GM12878 (cell line): Measurements from ENCODE around the gene ZNF879. TPM values are rescaled to one million over a fixed set of nuclear protein-coding genes. Genes with fewer than 3 reads are reported as not detected.

Source experiments
- ATAC-seq: fragments of 200-7000 bp; cut with Tn5 transposase; 3 replicates; pipeline ENCODE4 v1.9.1; 2020; ENCODE audit warnings: mild to moderate bottlenecking, moderate library complexity
- BruUV-seq: library from RNA; stranded (reverse); fragments of 400-500 nt; replicated peaks from 2 replicates; lab custom pipeline; 2021; lab: Mats Ljungman, UMichigan
- CTCF ChIA-PET: fragments of 300-600 bp; sonication (Branson Sonifier 250); formaldehyde crosslinking; extraction: SDS; loops from one replicate; lab custom pipeline; 2021; ENCODE audit warnings: inconsistent platforms; lab: Yijun Ruan, JAX
- POLR2A ChIA-PET: fragments of 350-600 bp; formaldehyde crosslinking; extraction: SDS; loops from one replicate; lab custom pipeline; 2021; ENCODE audit warnings: inconsistent platforms; lab: Charles Lee
- RAD21 ChIA-PET: fragments of 300-600 bp; sonication (Branson Sonifier 250); formaldehyde crosslinking; loops from one replicate; lab custom pipeline; 2023; ENCODE audit warnings: antibody characterized with exemption; ENCODE audit not compliant: unreplicated experiment; lab: Charles Lee
- SMC1A ChIA-PET: fragments of 300-600 bp; sonication (Branson Sonifier 250); formaldehyde crosslinking; loops from one replicate; lab custom pipeline; 2023; ENCODE audit not compliant: unreplicated experiment, uncharacterized antibody; lab: Charles Lee
- DNase-seq: peaks from one replicate; pipeline ENCODE4 v3.0.0-alpha.2; 2011; ENCODE audit warnings: low read depth, low spot score
- FAIRE-seq: peaks from 3 replicates; lab custom pipeline; 2011; peaks lifted over from hg19 to GRCh38; lab: Jason Lieb, UNC
- H2AFZ ChIP-seq: 2 replicates; pipeline ENCODE4 v1.6.0; 2011; ENCODE audit warnings: low read depth, low read length, control low read depth; ENCODE audit not compliant: control insufficient read depth
- H3K27ac ChIP-seq: 2 replicates; pipeline ENCODE4 v1.5.1; 2011; ENCODE audit warnings: control low read depth; ENCODE audit not compliant: control insufficient read depth, insufficient read depth
- H3K27me3 ChIP-seq, 2 experiments: replicated peaks in 1 of 2; 2 replicates each; pipeline versions ENCODE4 v1.6.0 to v1.6.1; 2011; ENCODE audit warnings: low read length in 1 of 2; ENCODE audit not compliant: control insufficient read depth in 2 of 2, insufficient read depth in 2 of 2
- H3K36me3 ChIP-seq, 2 experiments: 2 replicates each; pipeline ENCODE4 v1.5.1; 2011; ENCODE audit warnings: low read length in 1 of 2; ENCODE audit not compliant: control insufficient read depth in 2 of 2, insufficient read depth in 2 of 2
- H3K4me1 ChIP-seq: 2 replicates; pipeline ENCODE4 v1.6.1; 2011; ENCODE audit warnings: mild to moderate bottlenecking, low read length, moderate library complexity, mixed read lengths; ENCODE audit not compliant: control insufficient read depth, insufficient read depth
- H3K4me2 ChIP-seq: 2 replicates; pipeline ENCODE4 v1.6.0; 2011; ENCODE audit warnings: control low read depth; ENCODE audit not compliant: control insufficient read depth, insufficient read depth
- H3K4me3 ChIP-seq: fragments of 200-600 bp; sonication (generic); 2 replicates; pipeline ENCODE4 v1.5.1; 2016
- H3K79me2 ChIP-seq: 2 replicates; pipeline ENCODE4 v1.6.0; 2011; ENCODE audit warnings: low read length; ENCODE audit not compliant: control insufficient read depth, insufficient read depth
- H3K9ac ChIP-seq: 2 replicates; pipeline ENCODE4 v1.8.0; 2011; ENCODE audit warnings: low read length, control low read depth, mixed read lengths; ENCODE audit not compliant: control insufficient read depth, insufficient read depth
- H3K9me3 ChIP-seq: replicated peaks from 3 replicates; pipeline ENCODE4 v1.5.1; 2011; ENCODE audit warnings: mild to moderate bottlenecking, low read length; ENCODE audit not compliant: control insufficient read depth, insufficient read depth
- H4K20me1 ChIP-seq: 2 replicates; pipeline ENCODE4 v1.6.0; 2011; ENCODE audit not compliant: control insufficient read depth, insufficient read depth
- CREM ChIP-seq: IDR thresholded peaks from 2 replicates; pipeline ENCODE4 v1.6.1; 2014; ENCODE audit warnings: antibody characterized with exemption, low read depth
- CTCF ChIP-seq, 3 experiments: IDR thresholded peaks in 2 of 3; conservative IDR thresholded peaks in 1 of 3; 2 replicates each; pipeline ENCODE4 v1.5.1; 2011; ENCODE audit warnings: low read depth in 3 of 3, low read length in 3 of 3, mild to moderate bottlenecking in 3 of 3, control low read depth in 2 of 3, moderate library complexity in 2 of 3, inconsistent platforms in 1 of 3, mixed read lengths in 1 of 3; ENCODE audit not compliant: control insufficient read depth in 2 of 3, insufficient read depth in 1 of 3; ENCODE audit errors: extremely low read depth in 1 of 3
- HCFC1 ChIP-seq: fragments of 150-350 bp; IDR thresholded peaks from 2 replicates; pipeline ENCODE4 v1.6.1; 2014; ENCODE audit warnings: low read length
- NFYB ChIP-seq: IDR thresholded peaks from 2 replicates; pipeline ENCODE4 v1.6.1; 2011; ENCODE audit warnings: low read depth, mild to moderate bottlenecking, low read length, improper control_type of control experiment, moderate library complexity; ENCODE audit not compliant: insufficient read depth
- NR2F1 ChIP-seq: fragments of 450-650 bp; conservative IDR thresholded peaks from 2 replicates; pipeline ENCODE4 v1.6.1; 2017; ENCODE audit warnings: mild to moderate bottlenecking
- POLR2AphosphoS5 ChIP-seq: IDR thresholded peaks from 2 replicates; pipeline ENCODE4 v1.6.1; 2011; ENCODE audit warnings: mild to moderate bottlenecking, low read length, inconsistent platforms
- RFX5 ChIP-seq: IDR thresholded peaks from 2 replicates; pipeline ENCODE4 v1.6.1; 2011; ENCODE audit warnings: low read depth, low read length, improper control_type of control experiment
- SMAD1 ChIP-seq: fragments of 450-650 bp; IDR thresholded peaks from 2 replicates; pipeline ENCODE4 v1.6.1; 2018; ENCODE audit warnings: mild to moderate bottlenecking, low read depth; ENCODE audit not compliant: partially characterized antibody
- TARDBP ChIP-seq: IDR thresholded peaks from 2 replicates; pipeline ENCODE4 v1.6.1; 2016; ENCODE audit warnings: borderline replicate concordance
- ZNF622 ChIP-seq: fragments of 450-650 bp; IDR thresholded peaks from 2 replicates; pipeline ENCODE4 v1.6.1; 2017; ENCODE audit warnings: mild to moderate bottlenecking, inconsistent platforms
- WGBS: methylation state at CpG from one replicate; pipeline ENCODE4 v1.1.6; 2016; ENCODE audit warnings: low lambda C conversion rate; ENCODE audit not compliant: insufficient replicate concordance, insufficient coverage; ENCODE audit errors: missing lambda C conversion rate; 5-methylcytosine and 5-hydroxymethylcytosine counted together
- in situ Hi-C: fragments of 300-500 bp; cut with MboI; formaldehyde crosslinking; loops from 9 replicates; pipeline ENCODE4 v1.14.3; 2018; ENCODE audit warnings: mixed read lengths
- intact Hi-C: fragments of 100-400 bp; cut with micrococcal nuclease; formaldehyde crosslinking; loops from one replicate; pipeline ENCODE4 v1.14.2; 2022; ENCODE audit not compliant: unreplicated experiment
- polyA plus RNA-seq, 11 experiments: library from polyadenylated mRNA; depleted of rRNA in 4 of 11; unstranded in 6 of 11; stranded (reverse) in 5 of 11; fragments of >200 nt; fragmentation: Nextera tagmentation in 4 of 11; fragmentation: Illumina TruSeq in 1 of 11; extraction: Ambion mirVana in 4 of 11; extraction: Trizol in 1 of 11; gene quantifications; 1 replicate in 1 of 11; 2 replicates in 10 of 11; pipeline versions ENCODE4 v1.2.1 to v1.2.3, GENCODE V29; 2011 to 2016; ENCODE audit warnings: inconsistent platforms in 2 of 11, missing spikeins in 2 of 11, low read depth in 1 of 11
- total RNA-seq, 4 experiments: library from RNA; depleted of rRNA in 3 of 4; stranded (reverse); fragments of >200 nt in 3 of 4; fragmentation: Illumina TruSeq in 1 of 4; extraction: Trizol in 1 of 4; gene quantifications; 2 replicates each; pipeline versions ENCODE4 v1.2.1 to v1.2.3, GENCODE V29; 2013 to 2021
- TF ChIP-seq, protein P1 (sequence below): IDR thresholded peaks from 2 replicates; pipeline ENCODE4 v1.6.1; 2011; ENCODE audit warnings: borderline replicate concordance, low read depth, mild to moderate bottlenecking, moderate library complexity, mixed read lengths, low read length; ENCODE audit not compliant: insufficient read depth; ENCODE audit errors: extremely low read length
- TF ChIP-seq, protein P2 (sequence below): fragments of 450-650 bp; formaldehyde crosslinking; IDR thresholded peaks from 2 replicates; pipeline ENCODE4 v1.4.0; 2022; ENCODE audit warnings: mild to moderate bottlenecking, moderate library complexity

The ZNF879 gene
- total and polyA plus RNA-seq, 10 of the 15 experiments (the other 5 are each of a cell fraction or from before 2014, with no cell fraction given) = 0.03 TPM; not detected in 9

GRCh38 chr5:179055841-179056240, 32.2 kb downstream of the ZNF879 start:
- Histone ChIP-seq H3K4me3 (no peak overlapping the region), H3K27ac (no peak overlapping the region), H3K36me3 (no peaks in the 10 kb centered on the region), H3K79me2 (no peaks in the 10 kb centered on the region), H3K4me2 (no peak overlapping the region), H3K9ac (no peak overlapping the region), H3K27me3 (no peaks in the 10 kb centered on the region), H2AFZ (no peak overlapping the region), H3K9me3 (peaks cover 1% of the 10 kb centered on the region; the same call in 1 of the 3 replicates), H3K4me1 (no peaks in the 10 kb centered on the region), H4K20me1 (no peaks in the 10 kb centered on the region)
- ChIA-PET RAD21 (no interaction called here), SMC1A (no interaction called here), POLR2A (no interaction called here), CTCF (interaction anchor here (0.5 kb wide), 1 partner anchor 298 kb away, joined by 4 read pairs; no protein-coding TSS in a partner anchor)
- intact Hi-C loops = no loop called here
- no peak for DNase-seq
- no peak for ATAC-seq
- TF ChIP-seq, protein P1, sequence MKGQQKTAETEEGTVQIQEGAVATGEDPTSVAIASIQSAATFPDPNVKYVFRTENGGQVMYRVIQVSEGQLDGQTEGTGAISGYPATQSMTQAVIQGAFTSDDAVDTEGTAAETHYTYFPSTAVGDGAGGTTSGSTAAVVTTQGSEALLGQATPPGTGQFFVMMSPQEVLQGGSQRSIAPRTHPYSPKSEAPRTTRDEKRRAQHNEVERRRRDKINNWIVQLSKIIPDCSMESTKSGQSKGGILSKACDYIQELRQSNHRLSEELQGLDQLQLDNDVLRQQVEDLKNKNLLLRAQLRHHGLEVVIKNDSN = no peak
- TF ChIP-seq CREM = no peak
- no peak for TF ChIP-seq NFYB
- no peak for TF ChIP-seq RFX5
- TF ChIP-seq, protein P2, sequence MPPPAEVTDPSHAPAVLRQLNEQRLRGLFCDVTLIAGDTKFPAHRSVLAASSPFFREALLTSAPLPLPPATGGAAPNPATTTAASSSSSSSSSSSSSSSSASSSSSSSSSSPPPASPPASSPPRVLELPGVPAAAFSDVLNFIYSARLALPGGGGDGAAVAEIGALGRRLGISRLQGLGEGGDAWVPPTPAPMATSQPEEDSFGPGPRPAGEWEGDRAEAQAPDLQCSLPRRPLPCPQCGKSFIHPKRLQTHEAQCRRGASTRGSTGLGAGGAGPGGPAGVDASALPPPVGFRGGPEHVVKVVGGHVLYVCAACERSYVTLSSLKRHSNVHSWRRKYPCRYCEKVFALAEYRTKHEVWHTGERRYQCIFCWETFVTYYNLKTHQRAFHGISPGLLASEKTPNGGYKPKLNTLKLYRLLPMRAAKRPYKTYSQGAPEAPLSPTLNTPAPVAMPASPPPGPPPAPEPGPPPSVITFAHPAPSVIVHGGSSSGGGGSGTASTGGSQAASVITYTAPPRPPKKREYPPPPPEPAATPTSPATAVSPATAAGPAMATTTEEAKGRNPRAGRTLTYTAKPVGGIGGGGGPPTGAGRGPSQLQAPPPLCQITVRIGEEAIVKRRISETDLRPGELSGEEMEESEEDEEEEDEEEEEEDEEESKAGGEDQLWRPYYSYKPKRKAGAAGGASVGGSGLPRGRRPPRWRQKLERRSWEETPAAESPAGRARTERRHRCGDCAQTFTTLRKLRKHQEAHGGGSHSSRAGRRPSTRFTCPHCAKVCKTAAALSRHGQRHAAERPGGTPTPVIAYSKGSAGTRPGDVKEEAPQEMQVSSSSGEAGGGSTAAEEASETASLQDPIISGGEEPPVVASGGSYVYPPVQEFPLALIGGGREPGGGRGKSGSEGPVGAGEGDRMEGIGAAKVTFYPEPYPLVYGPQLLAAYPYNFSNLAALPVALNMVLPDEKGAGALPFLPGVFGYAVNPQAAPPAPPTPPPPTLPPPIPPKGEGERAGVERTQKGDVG (CRISPR knock-in tag) = no peak
- TF ChIP-seq POLR2AphosphoS5 = no peak
- no peak for TF ChIP-seq HCFC1
- TF ChIP-seq TARDBP = no peak
- TF ChIP-seq ZNF622 = no peak
- no peak for TF ChIP-seq CTCF (IDR thresholded peaks at IDR 0.05 in 2 of 3, conservative IDR thresholded peaks at IDR 0.05 in 1 of 3; ENCODE audit: control insufficient read depth in 2 of 3, extremely low read depth in 1 of 3, insufficient read depth in 1 of 3, low read depth in 3 of 3, low read length in 3 of 3)
- TF ChIP-seq SMAD1 = no peak
- TF ChIP-seq NR2F1 = no peak
- WGBS = 25% methylated on average over 9 of the region's 9 CpGs
- in situ Hi-C loops = no loop called here
- no peak for FAIRE-seq
- no TSS peak for BruUV-seq
